ENCODE results near the gene ARHGAP32.

DNA sequence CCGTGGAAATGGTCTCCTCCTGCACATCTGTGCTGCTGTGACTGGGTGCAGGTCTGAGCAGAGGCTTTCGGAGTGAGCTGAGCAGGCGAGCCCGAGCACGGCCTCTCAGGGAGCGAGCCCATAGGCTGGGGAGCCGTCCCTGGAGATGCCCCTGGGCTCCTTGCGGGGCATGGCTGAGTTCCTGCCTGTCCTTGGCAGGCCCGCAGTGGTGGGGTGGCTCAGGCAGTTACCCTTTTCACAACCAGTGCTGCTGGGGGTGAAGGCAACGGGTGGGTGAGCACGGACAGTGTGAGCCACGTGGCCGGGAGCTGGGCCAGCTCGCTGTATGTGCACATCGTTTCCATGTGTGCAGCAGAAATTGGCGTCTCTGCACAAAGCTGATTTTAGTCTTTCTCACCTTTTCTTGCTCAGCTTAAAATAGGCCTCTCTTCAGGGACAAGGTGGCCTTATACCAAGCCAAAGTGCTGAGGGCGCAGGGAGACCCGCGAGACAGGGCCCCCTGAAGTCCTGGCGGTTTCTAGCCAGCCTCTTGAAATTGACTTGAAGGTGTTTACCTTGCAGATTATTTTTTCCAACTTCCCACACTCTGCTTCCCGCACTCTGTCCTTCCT, 249.2 kb downstream of the ARHGAP32 start, which contains the start of gene TP53AIP1:
- no peak for TF ChIP-seq CTCF (IDR thresholded peaks at IDR 0.05)
- TF ChIP-seq POLR2A (IDR thresholded peaks at IDR 0.05): no peak
- no peak for TF ChIP-seq EP300 (IDR thresholded peaks at IDR 0.05)
